Astrocyte (in vitro differentiated cells and primary cell): ENCODE results near the gene PCSK2. TPM values are rescaled to one million over a fixed set of nuclear protein-coding genes. Genes with fewer than 3 reads are reported as not detected.

Experiments
- DNase-seq: peaks from one replicate; pipeline ENCODE4 v3.0.0-alpha.2; 2010; ENCODE audit warnings: low read depth
- FAIRE-seq: peaks from 2 replicates; lab custom pipeline; 2011; peaks lifted over from hg19 to GRCh38; lab: Jason Lieb, UNC
- H2AFZ ChIP-seq: 2 replicates; pipeline ENCODE4 v1.6.0; 2012; ENCODE audit warnings: low read depth, low read length, inconsistent platforms
- H3K27ac ChIP-seq: 2 replicates; pipeline ENCODE4 v1.5.1; 2011; ENCODE audit warnings: low read depth, low read length, inconsistent platforms
- H3K27me3 ChIP-seq: 2 replicates; pipeline ENCODE4 v1.6.0; 2011; ENCODE audit warnings: low read length, inconsistent platforms; ENCODE audit not compliant: insufficient read depth
- H3K36me3 ChIP-seq: 2 replicates; pipeline ENCODE4 v1.5.1; 2011; ENCODE audit warnings: low read length, inconsistent platforms; ENCODE audit not compliant: insufficient read depth
- H3K4me1 ChIP-seq: 2 replicates; pipeline ENCODE4 v1.5.1; 2011; ENCODE audit warnings: low read length, inconsistent platforms; ENCODE audit not compliant: insufficient read depth
- H3K4me2 ChIP-seq: 2 replicates; pipeline ENCODE4 v1.6.0; 2012; ENCODE audit warnings: low read length, inconsistent platforms
- H3K4me3 ChIP-seq: 2 replicates; pipeline ENCODE4 v1.5.1; 2011; ENCODE audit warnings: low read depth, mild to moderate bottlenecking, low read length, inconsistent platforms; ENCODE audit not compliant: insufficient read depth
- H3K79me2 ChIP-seq: 2 replicates; pipeline ENCODE4 v1.6.0; 2012; ENCODE audit warnings: mild to moderate bottlenecking, low read length, inconsistent platforms; ENCODE audit not compliant: insufficient read depth
- H3K9ac ChIP-seq: 2 replicates; pipeline ENCODE4 v1.6.0; 2012; ENCODE audit warnings: mild to moderate bottlenecking, low read length, inconsistent platforms
- H3K9me3 ChIP-seq: 2 replicates; pipeline ENCODE4 v1.5.1; 2012; ENCODE audit warnings: low read depth, mild to moderate bottlenecking, low read length, inconsistent platforms; ENCODE audit not compliant: insufficient read depth
- H4K20me1 ChIP-seq: 2 replicates; pipeline ENCODE4 v1.6.0; 2012; ENCODE audit warnings: low read length, inconsistent platforms; ENCODE audit not compliant: insufficient read depth
- H3K27ac Mint-ChIP-seq: one replicate; pipeline ENCODE4 v1.8.0; 2021; ENCODE audit warnings: mild to moderate bottlenecking, mixed read lengths; ENCODE audit not compliant: unreplicated experiment
- H3K27me3 Mint-ChIP-seq: one replicate; pipeline ENCODE4 v1.8.0; 2021; ENCODE audit warnings: low read depth, mixed read lengths; ENCODE audit not compliant: unreplicated experiment
- H3K36me3 Mint-ChIP-seq: one replicate; pipeline ENCODE4 v1.8.0; 2021; ENCODE audit warnings: low read depth, mixed read lengths; ENCODE audit not compliant: unreplicated experiment
- H3K4me1 Mint-ChIP-seq: one replicate; pipeline ENCODE4 v1.8.0; 2021; ENCODE audit warnings: low read depth, mixed read lengths; ENCODE audit not compliant: unreplicated experiment
- H3K4me3 Mint-ChIP-seq: one replicate; pipeline ENCODE4 v1.8.0; 2021; ENCODE audit warnings: mild to moderate bottlenecking, moderate library complexity, mixed read lengths; ENCODE audit not compliant: unreplicated experiment
- H3K9me3 Mint-ChIP-seq: one replicate; pipeline ENCODE4 v1.8.0; 2021; ENCODE audit warnings: mild to moderate bottlenecking, mixed read lengths; ENCODE audit not compliant: unreplicated experiment
- EZH2 ChIP-seq: IDR thresholded peaks from 2 replicates; pipeline ENCODE4 v1.6.1; 2012; ENCODE audit warnings: mild to moderate bottlenecking, low read length, inconsistent platforms; ENCODE audit not compliant: insufficient read depth
- total RNA-seq: library from RNA; stranded (reverse); gene quantifications from 2 replicates; pipeline ENCODE4 v1.2.1, GENCODE V29; 2021
- TF ChIP-seq, protein P1 (sequence below): IDR thresholded peaks from 2 replicates; pipeline ENCODE4 v1.5.1; 2011; ENCODE audit warnings: low read depth, mild to moderate bottlenecking, inconsistent platforms, low read length, moderate library complexity; ENCODE audit not compliant: insufficient read depth

Gene PCSK2
- total RNA-seq, 1 donor from 2014 or later, result not detected

- no peak overlapping the region for H3K4me3 ChIP-seq
- no peak for DNase-seq
Measured at GRCh38 chr20:17345321-17345720, 118.5 kb downstream of the PCSK2 start.

GRCh38 chr20:17350321-17350720, 123.5 kb downstream of the PCSK2 start:
- H3K9me3 ChIP-seq, result peaks cover 2% of the 10 kb centered on the region
- H2AFZ ChIP-seq, result no peak overlapping the region
- Mint-ChIP-seq H3K27ac (no peak overlapping the region), H3K4me1 (no peaks in the 10 kb centered on the region), H3K36me3 (no peaks in the 10 kb centered on the region), H3K27me3 (no peaks in the 10 kb centered on the region), H3K4me3 (no peak overlapping the region), H3K9me3 (no peaks in the 10 kb centered on the region)
- TF ChIP-seq, protein P1, sequence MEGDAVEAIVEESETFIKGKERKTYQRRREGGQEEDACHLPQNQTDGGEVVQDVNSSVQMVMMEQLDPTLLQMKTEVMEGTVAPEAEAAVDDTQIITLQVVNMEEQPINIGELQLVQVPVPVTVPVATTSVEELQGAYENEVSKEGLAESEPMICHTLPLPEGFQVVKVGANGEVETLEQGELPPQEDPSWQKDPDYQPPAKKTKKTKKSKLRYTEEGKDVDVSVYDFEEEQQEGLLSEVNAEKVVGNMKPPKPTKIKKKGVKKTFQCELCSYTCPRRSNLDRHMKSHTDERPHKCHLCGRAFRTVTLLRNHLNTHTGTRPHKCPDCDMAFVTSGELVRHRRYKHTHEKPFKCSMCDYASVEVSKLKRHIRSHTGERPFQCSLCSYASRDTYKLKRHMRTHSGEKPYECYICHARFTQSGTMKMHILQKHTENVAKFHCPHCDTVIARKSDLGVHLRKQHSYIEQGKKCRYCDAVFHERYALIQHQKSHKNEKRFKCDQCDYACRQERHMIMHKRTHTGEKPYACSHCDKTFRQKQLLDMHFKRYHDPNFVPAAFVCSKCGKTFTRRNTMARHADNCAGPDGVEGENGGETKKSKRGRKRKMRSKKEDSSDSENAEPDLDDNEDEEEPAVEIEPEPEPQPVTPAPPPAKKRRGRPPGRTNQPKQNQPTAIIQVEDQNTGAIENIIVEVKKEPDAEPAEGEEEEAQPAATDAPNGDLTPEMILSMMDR, result no peak
- TF ChIP-seq EZH2, result no peak
- no peak for DNase-seq
- no peak overlapping the region for H3K4me2 ChIP-seq
- no peaks in the 10 kb centered on the region for H3K27me3 ChIP-seq
- no peaks in the 10 kb centered on the region for H4K20me1 ChIP-seq
- H3K4me1 ChIP-seq, result no peaks in the 10 kb centered on the region
- H3K36me3 ChIP-seq, result no peaks in the 10 kb centered on the region
- FAIRE-seq, result no peak
- H3K9ac ChIP-seq, result no peak overlapping the region
- no peaks in the 10 kb centered on the region for H3K79me2 ChIP-seq
- no peak overlapping the region for H3K4me3 ChIP-seq
- H3K27ac ChIP-seq, result no peak overlapping the region

More at GRCh38 chr20:17345321-17345720, 118.5 kb downstream of the PCSK2 start:
- no peak overlapping the region for H3K4me2 ChIP-seq
- no peak overlapping the region for H3K27ac Mint-ChIP-seq
- no peaks in the 10 kb centered on the region for H4K20me1 ChIP-seq
- no peaks in the 10 kb centered on the region for H3K79me2 ChIP-seq
- TF ChIP-seq, protein P1, result no peak
- TF ChIP-seq EZH2, result no peak
- no peaks in the 10 kb centered on the region for H3K4me1 ChIP-seq
- peaks cover 4% of the 10 kb centered on the region for H3K27me3 Mint-ChIP-seq
- H3K27me3 ChIP-seq, result no peaks in the 10 kb centered on the region
- H3K27ac ChIP-seq, result no peak overlapping the region
- H3K36me3 ChIP-seq, result no peaks in the 10 kb centered on the region
- H3K9me3 Mint-ChIP-seq, result no peaks in the 10 kb centered on the region
- no peak for FAIRE-seq
- H3K9me3 ChIP-seq, result peaks cover 2% of the 10 kb centered on the region
- H3K9ac ChIP-seq, result no peak overlapping the region
- H3K4me3 Mint-ChIP-seq, result no peak overlapping the region
- no peak overlapping the region for H2AFZ ChIP-seq
- no peaks in the 10 kb centered on the region for H3K36me3 Mint-ChIP-seq
- H3K4me1 Mint-ChIP-seq, result no peaks in the 10 kb centered on the region

- no peak overlapping the region for H3K4me3 ChIP-seq
- Mint-ChIP-seq H3K9me3 (no peaks in the 10 kb centered on the region), H3K27me3 (no peaks in the 10 kb centered on the region), H3K4me3 (no peak overlapping the region), H3K4me1 (no peaks in the 10 kb centered on the region), H3K27ac (no peak overlapping the region), H3K36me3 (no peaks in the 10 kb centered on the region)
- DNase-seq, result no peak
- no peak overlapping the region for H3K9ac ChIP-seq
- no peak overlapping the region for H2AFZ ChIP-seq
- H4K20me1 ChIP-seq, result no peaks in the 10 kb centered on the region
- no peaks in the 10 kb centered on the region for H3K4me1 ChIP-seq
- H3K36me3 ChIP-seq, result no peaks in the 10 kb centered on the region
- TF ChIP-seq, protein P1, result no peak
- TF ChIP-seq EZH2, result no peak
- H3K27ac ChIP-seq, result no peak overlapping the region
- no peak overlapping the region for H3K4me2 ChIP-seq
- no peak for FAIRE-seq
- no peaks in the 10 kb centered on the region for H3K9me3 ChIP-seq
- no peaks in the 10 kb centered on the region for H3K79me2 ChIP-seq
- no peaks in the 10 kb centered on the region for H3K27me3 ChIP-seq
Measured at GRCh38 chr20:17357238-17357637, 130.4 kb downstream of the PCSK2 start.
